Endothelial cell of umbilical vein (primary cell): ENCODE data around the gene PSMA4. TPM values are rescaled to one million over a fixed set of nuclear protein-coding genes. Genes with fewer than 3 reads are reported as not detected.

Experiments
- BruUV-seq: library from RNA; stranded (reverse); fragments of 400-500 nt; replicated peaks from 2 replicates; lab custom pipeline; 2021; lab: Mats Ljungman, UMichigan
- CTCF ChIA-PET: fragments of 300-600, 350-600 bp; sonication (Branson Sonifier 250); formaldehyde crosslinking; loops from one replicate; lab custom pipeline; 2021; ENCODE audit warnings: antibody characterized with exemption, inconsistent platforms; lab: Charles Lee
- POLR2A ChIA-PET: fragments of 300-600, 350-600 bp; sonication (Branson Sonifier 250); formaldehyde crosslinking; loops from one replicate; lab custom pipeline; 2021; ENCODE audit warnings: antibody characterized with exemption, inconsistent platforms; lab: Charles Lee
- DNase-seq: peaks from one replicate; pipeline ENCODE4 v3.0.0-alpha.2; 2011; ENCODE audit warnings: low read depth, low spot score
- FAIRE-seq: peaks from 2 replicates; lab custom pipeline; 2011; peaks lifted over from hg19 to GRCh38; lab: Jason Lieb, UNC
- H2AFZ ChIP-seq: 2 replicates; pipeline ENCODE4 v1.6.0; 2012; ENCODE audit warnings: low read depth, low read length, control low read depth, inconsistent platforms
- H3K27ac ChIP-seq: 2 replicates; pipeline ENCODE4 v1.5.1; 2011; ENCODE audit warnings: low read depth, mild to moderate bottlenecking, control low read depth, low read length, moderate library complexity; ENCODE audit not compliant: insufficient read depth
- H3K27me3 ChIP-seq, 2 experiments: 2 replicates each; pipeline versions ENCODE4 v1.6.0 to v1.6.1; 2011; ENCODE audit warnings: low read length in 2 of 2, mixed read lengths in 1 of 2; ENCODE audit not compliant: control insufficient read depth in 2 of 2, insufficient read depth in 2 of 2
- H3K36me3 ChIP-seq, 2 experiments: 2 replicates in 1 of 2; 3 replicates in 1 of 2; pipeline ENCODE4 v1.5.1; 2011; ENCODE audit warnings: low read length in 2 of 2, mild to moderate bottlenecking in 1 of 2, moderate library complexity in 1 of 2; ENCODE audit not compliant: control insufficient read depth in 2 of 2, insufficient read depth in 2 of 2; ENCODE audit errors: extremely low read depth in 1 of 2
- H3K4me1 ChIP-seq: 3 replicates; pipeline ENCODE4 v1.5.1; 2011; ENCODE audit warnings: mild to moderate bottlenecking, low read length; ENCODE audit not compliant: control insufficient read depth, insufficient read depth; ENCODE audit errors: extremely low read depth
- H3K4me2 ChIP-seq: 2 replicates; pipeline ENCODE4 v1.6.1; 2011; ENCODE audit warnings: low read length, control low read depth, mixed read lengths; ENCODE audit not compliant: insufficient read depth
- H3K4me3 ChIP-seq, 3 experiments: fragments of 200-600 bp in 1 of 3; sonication (generic), shearing (Covaris generic) in 1 of 3; replicated peaks in 1 of 3; 2 replicates each; pipeline ENCODE4 v1.5.1; 2011 to 2016; ENCODE audit warnings: control low read depth in 3 of 3, low read length in 3 of 3, mild to moderate bottlenecking in 2 of 3, inconsistent platforms in 1 of 3, low read depth in 1 of 3, moderate library complexity in 1 of 3; ENCODE audit not compliant: insufficient read depth in 1 of 3
- H3K79me2 ChIP-seq: 2 replicates; pipeline ENCODE4 v1.6.0; 2012; ENCODE audit warnings: low read length, inconsistent platforms; ENCODE audit not compliant: control insufficient read depth, insufficient read depth
- H3K9ac ChIP-seq: replicated peaks from 2 replicates; pipeline ENCODE3; 2011; ENCODE audit warnings: low read length, control low read depth; ENCODE audit not compliant: insufficient read depth; ENCODE audit errors: extremely low read depth
- H3K9me1 ChIP-seq: replicated peaks from 3 replicates; pipeline ENCODE4 v1.6.0; 2011; ENCODE audit warnings: mild to moderate bottlenecking, low read length; ENCODE audit not compliant: control insufficient read depth, insufficient read depth; ENCODE audit errors: extremely low read depth
- H3K9me3 ChIP-seq: replicated peaks from 2 replicates; pipeline ENCODE4 v1.5.1; 2012; ENCODE audit warnings: low read length, inconsistent platforms; ENCODE audit not compliant: control insufficient read depth, insufficient read depth
- H4K20me1 ChIP-seq: replicated peaks from 2 replicates; pipeline ENCODE3; 2011; ENCODE audit warnings: mild to moderate bottlenecking, low read length; ENCODE audit not compliant: control insufficient read depth, insufficient read depth; ENCODE audit errors: extremely low read depth
- CTCF ChIP-seq, 2 donors: IDR thresholded peaks; 1 replicate in 1 of 2; 2 replicates in 1 of 2; pipeline ENCODE4 v1.5.1; 2011; ENCODE audit warnings: low read length in 2 of 2, mild to moderate bottlenecking in 2 of 2, moderate library complexity in 2 of 2, control low read depth in 1 of 2, inconsistent platforms in 1 of 2, low read depth in 1 of 2; ENCODE audit not compliant: insufficient read depth in 1 of 2; ENCODE audit errors: extremely low read depth in 1 of 2
- EZH2 ChIP-seq: IDR thresholded peaks from 2 replicates; pipeline ENCODE4 v1.6.1; 2012; ENCODE audit warnings: borderline replicate concordance, low read depth, mild to moderate bottlenecking, moderate library complexity, low read length, inconsistent platforms; ENCODE audit not compliant: severe bottlenecking
- GATA2 ChIP-seq: IDR thresholded peaks from 2 replicates; pipeline ENCODE4 v1.7.0; 2011; ENCODE audit warnings: low read depth, mild to moderate bottlenecking, moderate library complexity, mixed read lengths, low read length; ENCODE audit not compliant: insufficient read length, insufficient read depth
- JUN ChIP-seq: IDR thresholded peaks from 2 replicates; pipeline ENCODE4 v1.6.1; 2011; ENCODE audit warnings: borderline replicate concordance, low read depth; ENCODE audit not compliant: insufficient read length, insufficient read depth
- MAX ChIP-seq: IDR thresholded peaks from 2 replicates; pipeline ENCODE4 v1.6.1; 2011; ENCODE audit not compliant: insufficient read depth, insufficient read length
- MYC ChIP-seq: IDR thresholded peaks from one replicate; pipeline ENCODE4 v1.6.1; 2011; ENCODE audit warnings: mild to moderate bottlenecking, low read depth, low read length
- POLR2A ChIP-seq: IDR thresholded peaks from 2 replicates; pipeline ENCODE4 v1.6.1; 2012; ENCODE audit warnings: low read depth, mild to moderate bottlenecking, control low read depth, low read length
- POLR2AphosphoS5 ChIP-seq: IDR thresholded peaks from 2 replicates; pipeline ENCODE4 v1.6.1; 2012; ENCODE audit warnings: low read depth, mild to moderate bottlenecking, control low read depth, low read length, moderate library complexity; ENCODE audit not compliant: insufficient read depth
- dilution Hi-C: fragments of 300-500 bp; cut with MboI; formaldehyde crosslinking; loops from one replicate; pipeline ENCODE4 v1.15.0; 2019; ENCODE audit warnings: low sequenced_read_pairs; ENCODE audit not compliant: extremely low pct_ligation_motif_present
- intact Hi-C: fragments of 100-400 bp; cut with micrococcal nuclease; formaldehyde crosslinking; loops from one replicate; pipeline ENCODE4 v1.10.0; 2022
- polyA plus RNA-seq, 4 experiments: library from polyadenylated mRNA; depleted of rRNA in 3 of 4; stranded (reverse) in 3 of 4; unstranded in 1 of 4; fragments of >200 nt; gene quantifications; 2 replicates each; pipeline versions ENCODE4 v1.2.1 to v1.2.3, GENCODE V29; 2011 to 2012; ENCODE audit warnings: missing spikeins in 1 of 4
- total RNA-seq: library from RNA; stranded (reverse); gene quantifications from 2 replicates; pipeline ENCODE4 v1.2.3, GENCODE V29; 2021

The PSMA4 gene
- total and polyA plus RNA-seq, 2 donors (not counting 3 experiments of a cell fraction or from before 2014, with no cell fraction given): 250 to 279 TPM

GRCh38 chr15:78565951-78566774, 25.9 kb downstream of the PSMA4 start:
- H2AFZ ChIP-seq: peak overlapping the region; percentile 97
- no peaks in the 10 kb centered on the region for H3K9me1 ChIP-seq
- no peaks in the 10 kb centered on the region for H4K20me1 ChIP-seq
- H3K27ac ChIP-seq: no peak overlapping the region
- peak overlapping the region; percentile 50 for H3K9ac ChIP-seq
- peaks cover 12% of the 10 kb centered on the region for H3K4me1 ChIP-seq
- BruUV-seq: TSS peak; percentile 50
- no peaks in the 10 kb centered on the region for H3K36me3 ChIP-seq
- CTCF ChIA-PET: interaction anchor here (1.0 to 2.5 kb wide), 11 partner anchors 8 to 307 kb away, joined by 3 to 27 read pairs (median 5); partner anchors contain the start of genes MORF4L1 and PSMA4
- no peaks in the 10 kb centered on the region for H3K79me2 ChIP-seq
- dilution Hi-C loops: no loop called here
- peak overlapping the region; percentile 66 to 95 (median 94) for H3K4me3 ChIP-seq
- DNase-seq: peak; percentile 42
- POLR2A ChIA-PET: interaction anchor here (1.3 kb wide), 1 partner anchor 26 kb away, joined by 7 read pairs; the partner anchor contains the start of gene PSMA4
- peaks cover 2 to 7% of the 10 kb centered on the region in 2 experiments for H3K27me3 ChIP-seq
- FAIRE-seq: peak; percentile 55
- intact Hi-C loops: loop anchor here (1.0 kb wide), 1 partner anchor 26 kb away; the partner anchor contains the start of gene PSMA4
- TF ChIP-seq POLR2A (no peak), EZH2 (no peak), CTCF (IDR thresholded peaks at IDR 0.05; ENCODE audit: extremely low read depth in 1 of 2, insufficient read depth in 1 of 2, low read depth in 1 of 2, low read length in 2 of 2) (peak; percentile 17 to 23), GATA2 (no peak), MAX (no peak), POLR2AphosphoS5 (no peak), MYC (no peak), JUN (no peak)
- H3K4me2 ChIP-seq: peak overlapping the region; percentile 99
- no peaks in the 10 kb centered on the region for H3K9me3 ChIP-seq
